Activated naive CD8-positive, alpha-beta T cell (primary cell): ENCODE measurements around the gene RYR3.

Source experiments
- H3K27ac Mint-ChIP-seq: one replicate; pipeline ENCODE4 v1.8.0; 2021; ENCODE audit warnings: mixed read lengths
- H3K27me3 Mint-ChIP-seq: one replicate; pipeline ENCODE4 v1.8.0; 2021; ENCODE audit warnings: mixed read lengths
- H3K36me3 Mint-ChIP-seq: one replicate; pipeline ENCODE4 v1.8.0; 2021; ENCODE audit warnings: mixed read lengths
- H3K4me1 Mint-ChIP-seq: one replicate; pipeline ENCODE4 v1.8.0; 2021; ENCODE audit warnings: low read depth, mixed read lengths
- H3K4me3 Mint-ChIP-seq: one replicate; pipeline ENCODE4 v1.8.0; 2021; ENCODE audit warnings: mild to moderate bottlenecking, mixed read lengths
- H3K9me3 Mint-ChIP-seq: one replicate; pipeline ENCODE4 v1.8.0; 2021; ENCODE audit warnings: low read depth, mixed read lengths

The RYR3 gene

GRCh38 chr15:33468740-33469139 lies 158.0 kb downstream of the RYR3 start:
- Mint-ChIP-seq H3K27ac (no peak overlapping the region), H3K36me3 (no peaks in the 10 kb centered on the region), H3K4me3 (no peak overlapping the region), H3K9me3 (no peaks in the 10 kb centered on the region), H3K4me1 (no peaks in the 10 kb centered on the region), H3K27me3 (peaks cover 5% of the 10 kb centered on the region)

GRCh38 chr15:33473005-33473404 lies 162.2 kb downstream of the RYR3 start:
- Mint-ChIP-seq H3K4me1 (no peaks in the 10 kb centered on the region), H3K9me3 (no peaks in the 10 kb centered on the region), H3K36me3 (no peaks in the 10 kb centered on the region), H3K4me3 (no peak overlapping the region), H3K27ac (no peak overlapping the region), H3K27me3 (peaks cover 1% of the 10 kb centered on the region)

DNA sequence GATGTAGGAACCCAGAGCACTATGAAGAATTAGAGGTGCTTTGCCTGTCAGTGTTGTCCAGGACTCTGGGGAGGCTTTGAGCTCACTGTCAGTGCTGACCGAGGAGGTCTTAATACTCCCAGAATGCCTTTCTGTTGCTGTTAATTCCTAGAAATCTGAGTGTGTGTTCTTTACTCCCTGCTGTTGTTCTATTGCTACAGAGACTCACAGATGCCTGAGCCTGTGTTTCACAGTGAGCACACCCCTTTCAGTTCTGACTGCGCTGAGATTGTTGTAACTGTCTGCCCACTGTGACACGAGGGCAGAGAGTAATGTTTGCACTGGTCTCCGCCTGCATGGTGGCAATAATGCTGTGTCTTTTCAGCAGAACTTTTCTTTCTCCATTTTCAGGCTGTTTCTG lies 162.9 kb downstream of the RYR3 start:
- Mint-ChIP-seq H3K27me3 (peaks cover 4% of the 10 kb centered on the region), H3K27ac (no peak overlapping the region), H3K9me3 (no peaks in the 10 kb centered on the region), H3K4me1 (no peaks in the 10 kb centered on the region), H3K36me3 (no peaks in the 10 kb centered on the region), H3K4me3 (no peak overlapping the region)

- H3K27me3 Mint-ChIP-seq: peaks cover 4% of the 10 kb centered on the region
- H3K27ac Mint-ChIP-seq: no peak overlapping the region
- no peak overlapping the region for H3K4me3 Mint-ChIP-seq
- H3K4me1 Mint-ChIP-seq: no peaks in the 10 kb centered on the region
- H3K9me3 Mint-ChIP-seq: no peaks in the 10 kb centered on the region
- no peaks in the 10 kb centered on the region for H3K36me3 Mint-ChIP-seq
Measured at GRCh38 chr15:33476076-33476475, 165.3 kb downstream of the RYR3 start.

DNA sequence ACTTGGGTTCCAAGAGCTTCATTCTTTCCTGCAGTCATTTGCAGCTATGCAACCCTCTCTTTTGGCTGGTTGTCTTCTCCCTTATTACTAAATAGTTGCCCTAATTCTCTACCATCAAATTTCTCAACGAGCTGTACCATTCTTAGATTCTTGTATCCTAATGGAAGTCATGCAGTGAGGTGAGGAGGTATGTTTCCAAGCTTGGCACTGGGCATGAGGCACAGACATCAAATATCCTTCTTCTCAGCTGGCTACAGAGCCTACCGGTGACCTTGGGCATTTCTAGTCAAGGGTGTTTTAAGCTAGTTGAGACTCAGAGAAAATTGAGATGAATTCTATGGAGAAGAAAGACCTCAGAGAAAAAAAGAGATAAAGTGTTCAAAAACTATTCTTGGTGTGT lies 166.1 kb downstream of the RYR3 start:
- H3K27me3 Mint-ChIP-seq: peaks cover 4% of the 10 kb centered on the region
- no peaks in the 10 kb centered on the region for H3K9me3 Mint-ChIP-seq
- no peak overlapping the region for H3K4me3 Mint-ChIP-seq
- no peaks in the 10 kb centered on the region for H3K4me1 Mint-ChIP-seq
- H3K27ac Mint-ChIP-seq: no peak overlapping the region
- no peaks in the 10 kb centered on the region for H3K36me3 Mint-ChIP-seq

GRCh38 chr15:33489335-33489734 lies 178.6 kb downstream of the RYR3 start:
- Mint-ChIP-seq H3K4me1 (no peaks in the 10 kb centered on the region), H3K27ac (no peak overlapping the region), H3K4me3 (no peak overlapping the region), H3K9me3 (peaks cover 5% of the 10 kb centered on the region), H3K27me3 (peaks cover 6% of the 10 kb centered on the region), H3K36me3 (no peaks in the 10 kb centered on the region)

GRCh38 chr15:33490703-33491102 lies 179.9 kb downstream of the RYR3 start:
- H3K9me3 Mint-ChIP-seq: peaks cover 5% of the 10 kb centered on the region
- peaks cover 8% of the 10 kb centered on the region for H3K27me3 Mint-ChIP-seq
- H3K4me1 Mint-ChIP-seq: no peaks in the 10 kb centered on the region
- no peak overlapping the region for H3K4me3 Mint-ChIP-seq
- H3K36me3 Mint-ChIP-seq: no peaks in the 10 kb centered on the region
- H3K27ac Mint-ChIP-seq: no peak overlapping the region

GRCh38 chr15:33492434-33493052 lies 181.8 kb downstream of the RYR3 start:
- Mint-ChIP-seq H3K4me3 (no peak overlapping the region), H3K27me3 (peaks cover 10% of the 10 kb centered on the region), H3K36me3 (no peaks in the 10 kb centered on the region), H3K9me3 (peaks cover 5% of the 10 kb centered on the region), H3K27ac (no peak overlapping the region), H3K4me1 (no peaks in the 10 kb centered on the region)

- peaks cover 18% of the 10 kb centered on the region for H3K27me3 Mint-ChIP-seq
- no peak overlapping the region for H3K4me3 Mint-ChIP-seq
- no peaks in the 10 kb centered on the region for H3K36me3 Mint-ChIP-seq
- peaks cover 3% of the 10 kb centered on the region for H3K9me3 Mint-ChIP-seq
- H3K4me1 Mint-ChIP-seq: no peaks in the 10 kb centered on the region
- H3K27ac Mint-ChIP-seq: no peak overlapping the region
Measured at GRCh38 chr15:33494306-33494705, 183.5 kb downstream of the RYR3 start.

GRCh38 chr15:33500432-33501195 lies 189.8 kb downstream of the RYR3 start:
- Mint-ChIP-seq H3K27ac (no peak overlapping the region), H3K27me3 (peaks cover 26% of the 10 kb centered on the region), H3K36me3 (no peaks in the 10 kb centered on the region), H3K9me3 (no peaks in the 10 kb centered on the region), H3K4me1 (no peaks in the 10 kb centered on the region), H3K4me3 (no peak overlapping the region)

- no peaks in the 10 kb centered on the region for H3K9me3 Mint-ChIP-seq
- H3K27ac Mint-ChIP-seq: no peak overlapping the region
- H3K4me1 Mint-ChIP-seq: no peaks in the 10 kb centered on the region
- no peaks in the 10 kb centered on the region for H3K36me3 Mint-ChIP-seq
- H3K4me3 Mint-ChIP-seq: no peak overlapping the region
- peaks cover 23% of the 10 kb centered on the region for H3K27me3 Mint-ChIP-seq
Measured at GRCh38 chr15:33503681-33504080, 192.9 kb downstream of the RYR3 start.

- H3K27me3 Mint-ChIP-seq: peaks cover 14% of the 10 kb centered on the region
- no peaks in the 10 kb centered on the region for H3K4me1 Mint-ChIP-seq
- H3K4me3 Mint-ChIP-seq: no peak overlapping the region
- no peaks in the 10 kb centered on the region for H3K9me3 Mint-ChIP-seq
- H3K27ac Mint-ChIP-seq: no peak overlapping the region
- no peaks in the 10 kb centered on the region for H3K36me3 Mint-ChIP-seq
Measured at GRCh38 chr15:33506781-33507296, 196.1 kb downstream of the RYR3 start.

GRCh38 chr15:33508703-33509102 lies 197.9 kb downstream of the RYR3 start:
- H3K27ac Mint-ChIP-seq: no peak overlapping the region
- peaks cover 20% of the 10 kb centered on the region for H3K27me3 Mint-ChIP-seq
- H3K4me1 Mint-ChIP-seq: no peaks in the 10 kb centered on the region
- no peaks in the 10 kb centered on the region for H3K36me3 Mint-ChIP-seq
- H3K9me3 Mint-ChIP-seq: no peaks in the 10 kb centered on the region
- no peak overlapping the region for H3K4me3 Mint-ChIP-seq

- H3K27ac Mint-ChIP-seq: no peak overlapping the region
- no peaks in the 10 kb centered on the region for H3K36me3 Mint-ChIP-seq
- H3K27me3 Mint-ChIP-seq: peaks cover 17% of the 10 kb centered on the region
- H3K4me1 Mint-ChIP-seq: no peaks in the 10 kb centered on the region
- no peaks in the 10 kb centered on the region for H3K9me3 Mint-ChIP-seq
- no peak overlapping the region for H3K4me3 Mint-ChIP-seq
Measured at GRCh38 chr15:33515121-33515520, 204.4 kb downstream of the RYR3 start.

DNA sequence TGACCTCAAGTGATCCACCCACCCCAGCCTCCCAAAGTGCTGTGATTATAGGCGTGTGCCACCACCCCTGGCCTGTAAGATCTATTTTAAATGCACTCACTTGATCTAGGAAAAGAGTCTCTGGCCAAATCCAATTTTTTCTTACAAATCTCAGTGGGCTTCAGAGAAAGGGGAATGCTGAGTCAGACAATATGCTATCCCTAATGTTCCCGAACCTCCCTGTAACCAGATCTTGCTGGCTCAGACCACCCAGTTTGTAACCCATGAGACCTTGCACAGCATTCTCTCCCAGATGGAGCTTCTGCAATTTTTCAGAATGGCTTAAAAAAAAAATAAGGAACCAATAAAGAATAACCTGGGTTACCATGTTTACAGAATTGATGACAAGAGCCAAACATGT lies 205.8 kb downstream of the RYR3 start:
- Mint-ChIP-seq H3K27me3 (peaks cover 19% of the 10 kb centered on the region), H3K4me1 (no peaks in the 10 kb centered on the region), H3K36me3 (no peaks in the 10 kb centered on the region), H3K9me3 (no peaks in the 10 kb centered on the region), H3K27ac (no peak overlapping the region), H3K4me3 (no peak overlapping the region)

DNA sequence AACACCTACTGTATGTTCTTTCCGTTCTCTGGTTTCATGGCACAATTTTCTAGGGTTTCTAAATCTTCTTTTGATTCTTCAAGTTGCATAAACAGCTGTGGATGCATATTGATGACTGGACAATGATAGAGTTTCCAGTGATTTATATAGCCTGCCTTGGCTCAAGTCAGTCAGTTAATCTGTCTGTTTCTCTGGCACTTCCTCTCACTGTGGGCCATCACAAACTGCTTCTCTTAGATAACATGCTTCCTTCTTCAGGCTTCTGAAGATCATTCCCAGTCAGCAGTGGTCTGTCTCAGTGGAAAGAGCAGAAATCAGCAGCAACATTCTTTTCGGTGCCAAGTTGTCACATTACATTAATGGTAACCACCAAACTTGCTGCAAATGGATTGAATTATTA lies 207.2 kb downstream of the RYR3 start:
- Mint-ChIP-seq H3K4me1 (no peaks in the 10 kb centered on the region), H3K27ac (no peak overlapping the region), H3K27me3 (peaks cover 10% of the 10 kb centered on the region), H3K4me3 (no peak overlapping the region), H3K9me3 (no peaks in the 10 kb centered on the region), H3K36me3 (no peaks in the 10 kb centered on the region)
